Coronary artery (tissue), 2 donors: Measurements from ENCODE around the gene NUDT16L1.

Experiments
- DNase-seq: peaks from one replicate; pipeline ENCODE4 v3.0.0-alpha.2; 2017; ENCODE audit warnings: low spot score
- H3K27ac ChIP-seq, 2 donors: fragments of 200-600 bp; sonication (generic); one replicate each; pipeline ENCODE4 v1.5.1; 2016 to 2019
- H3K4me3 ChIP-seq: fragments of 200-600 bp; sonication (generic); 2 replicates; pipeline ENCODE4 v1.5.1; 2016; ENCODE audit warnings: mild to moderate bottlenecking, moderate library complexity
- CTCF ChIP-seq: fragments of 200-600 bp; sonication (generic); IDR thresholded peaks from one replicate; pipeline ENCODE4 v1.5.1; 2019; ENCODE audit warnings: antibody characterized with exemption

Gene NUDT16L1

GRCh38 chr16:4679850-4680636, 13.3 kb upstream of the NUDT16L1 start:
- peak overlapping the region; percentile 27 for H3K4me3 ChIP-seq

GRCh38 chr16:4680673-4681470, 12.5 kb upstream of the NUDT16L1 start:
- Histone ChIP-seq H3K4me3 (no peak overlapping the region), H3K27ac (peak overlapping the region in 1 of 2 donors; percentile 72)
- TF ChIP-seq CTCF = no peak
- DNase-seq = no peak

More at GRCh38 chr16:4679850-4680636, 13.3 kb upstream of the NUDT16L1 start:
- DNase-seq = no peak
- H3K27ac ChIP-seq = peak overlapping the region in 1 of 2 donors; percentile 72
- TF ChIP-seq CTCF = no peak

GRCh38 chr16:4681471-4682083, 11.8 kb upstream of the NUDT16L1 start:
- no peak for DNase-seq
- no peak overlapping the region for H3K4me3 ChIP-seq
- no peak for TF ChIP-seq CTCF
- H3K27ac ChIP-seq = no peak overlapping the region

GRCh38 chr16:4682084-4682591, 11.2 kb upstream of the NUDT16L1 start:
- Histone ChIP-seq H3K4me3 (no peak overlapping the region), H3K27ac (no peak overlapping the region)
- no peak for DNase-seq
- TF ChIP-seq CTCF = no peak

- TF ChIP-seq CTCF = no peak
- no peak overlapping the region for H3K27ac ChIP-seq
- no peak overlapping the region for H3K4me3 ChIP-seq
- DNase-seq = no peak
Observed at GRCh38 chr16:4682616-4683254, 10.6 kb upstream of the NUDT16L1 start.

GRCh38 chr16:4683255-4684057, 9.9 kb upstream of the NUDT16L1 start:
- DNase-seq = no peak
- H3K4me3 ChIP-seq = no peak overlapping the region
- no peak overlapping the region for H3K27ac ChIP-seq
- TF ChIP-seq CTCF = no peak
